Peyer's patch (tissue), 4 donors: ENCODE data around the gene TOPBP1. TPM values are rescaled to one million over a fixed set of nuclear protein-coding genes. Genes with fewer than 3 reads are reported as not detected.
A peak's percentile ranks its signal among the peaks of the same experiment; 100 is the strongest.

Source experiments
- DNase-seq, 3 donors: peaks; one replicate each; pipeline ENCODE4 v3.0.0-alpha.2; 2017 to 2019
- H3K27ac ChIP-seq, 4 donors: fragments of 200-600 bp; sonication (generic); one replicate each; pipeline ENCODE4 v1.5.1; 2016 to 2019
- H3K27me3 ChIP-seq, 2 donors: fragments of 200-600 bp; sonication (generic); one replicate each; pipeline ENCODE4 v1.5.1; 2019
- H3K36me3 ChIP-seq, 3 donors: fragments of 200-600 bp; sonication (generic); one replicate each; pipeline ENCODE4 v1.5.1; 2016 to 2019
- H3K4me1 ChIP-seq, 4 donors: fragments of 200-600 bp; sonication (generic); one replicate each; pipeline ENCODE4 v1.5.1; 2016 to 2019
- H3K4me3 ChIP-seq, 4 donors: fragments of 200-600 bp; sonication (generic); 1 replicate in 3 of 4; 2 replicates in 1 of 4; pipeline ENCODE4 v1.5.1; 2016 to 2019; ENCODE audit warnings: mild to moderate bottlenecking in 1 of 4
- H3K9me3 ChIP-seq, 4 donors: fragments of 200-600 bp; sonication (generic); one replicate each; pipeline ENCODE4 v1.5.1; 2016 to 2019; ENCODE audit warnings: mild to moderate bottlenecking in 1 of 4
- POLR2A ChIP-seq, 2 donors: fragments of 450-650 bp; IDR thresholded peaks; one replicate each; pipeline ENCODE4 v1.5.1; 2017; ENCODE audit warnings: antibody characterized with exemption in 2 of 2, mild to moderate bottlenecking in 2 of 2, moderate library complexity in 2 of 2
- total RNA-seq, 4 donors: library from RNA; depleted of rRNA; stranded (reverse); fragments of >200 nt; gene quantifications; one replicate each; pipeline ENCODE4 v1.1.0, GENCODE V29; 2016
- TF ChIP-seq, protein P1 (sequence below), 6 experiments: fragments of 450-650 bp in 4 of 6; fragments of 200-600 bp in 2 of 6; sonication (generic) in 1 of 6; IDR thresholded peaks; one replicate each; pipeline ENCODE4 v1.5.1; 2017 to 2019; ENCODE audit warnings: antibody characterized with exemption in 6 of 6, mild to moderate bottlenecking in 3 of 6, moderate library complexity in 1 of 6

Gene TOPBP1
- total RNA-seq, 4 donors from 2014 or later = 22.6 to 57.8 (median 40.7) TPM

DNA sequence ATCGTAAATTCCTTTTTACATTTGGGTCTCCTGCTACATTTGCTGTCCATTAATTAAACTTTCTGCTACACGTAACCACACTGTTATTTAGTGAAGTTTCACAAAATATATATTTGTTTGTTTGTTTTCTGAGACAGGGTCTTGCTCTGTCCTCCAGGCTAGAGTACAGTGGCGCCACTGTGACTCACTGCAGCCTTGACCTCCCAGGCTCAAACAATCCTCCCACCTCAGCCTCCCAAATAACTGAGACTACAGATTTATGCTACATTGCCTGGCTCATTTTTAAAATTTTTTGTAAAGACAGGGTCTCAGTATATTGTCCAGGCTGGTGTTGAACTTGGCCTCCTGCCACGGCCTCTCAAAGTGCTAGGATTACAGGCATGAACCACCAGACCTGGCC is 20.5 kb downstream of the TOPBP1 start:
- no peaks in the 10 kb centered on the region for H3K4me1 ChIP-seq
- TF ChIP-seq POLR2A (IDR thresholded peaks at IDR 0.05) = no peak
- H3K4me3 ChIP-seq = no peak overlapping the region

DNA sequence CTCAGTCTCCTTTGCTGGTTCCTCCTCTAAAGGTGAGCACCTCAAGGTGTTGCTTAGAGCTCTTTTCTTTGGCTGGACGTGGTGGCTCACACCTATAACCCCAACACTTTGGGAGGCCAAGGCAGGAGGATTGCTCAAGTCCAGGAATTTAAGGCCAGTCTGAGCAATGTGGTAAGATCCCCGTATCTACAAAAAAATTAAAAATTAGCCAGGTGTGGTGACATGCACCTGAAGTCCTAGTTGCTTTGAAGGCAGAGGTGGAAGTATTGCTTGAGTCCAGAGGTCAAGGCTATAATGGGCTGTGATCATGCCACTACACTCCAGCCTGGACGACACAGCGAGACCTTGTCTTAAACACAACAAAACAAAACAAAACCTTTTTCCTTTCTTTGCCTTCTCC is 28.3 kb downstream of the TOPBP1 start:
- H3K27ac ChIP-seq = no peak overlapping the region
- peak in 1 of 3 donors; percentile 50 for DNase-seq
- no peaks in the 10 kb centered on the region for H3K4me1 ChIP-seq
- no peak for TF ChIP-seq POLR2A (IDR thresholded peaks at IDR 0.05)
- TF ChIP-seq, protein P1, sequence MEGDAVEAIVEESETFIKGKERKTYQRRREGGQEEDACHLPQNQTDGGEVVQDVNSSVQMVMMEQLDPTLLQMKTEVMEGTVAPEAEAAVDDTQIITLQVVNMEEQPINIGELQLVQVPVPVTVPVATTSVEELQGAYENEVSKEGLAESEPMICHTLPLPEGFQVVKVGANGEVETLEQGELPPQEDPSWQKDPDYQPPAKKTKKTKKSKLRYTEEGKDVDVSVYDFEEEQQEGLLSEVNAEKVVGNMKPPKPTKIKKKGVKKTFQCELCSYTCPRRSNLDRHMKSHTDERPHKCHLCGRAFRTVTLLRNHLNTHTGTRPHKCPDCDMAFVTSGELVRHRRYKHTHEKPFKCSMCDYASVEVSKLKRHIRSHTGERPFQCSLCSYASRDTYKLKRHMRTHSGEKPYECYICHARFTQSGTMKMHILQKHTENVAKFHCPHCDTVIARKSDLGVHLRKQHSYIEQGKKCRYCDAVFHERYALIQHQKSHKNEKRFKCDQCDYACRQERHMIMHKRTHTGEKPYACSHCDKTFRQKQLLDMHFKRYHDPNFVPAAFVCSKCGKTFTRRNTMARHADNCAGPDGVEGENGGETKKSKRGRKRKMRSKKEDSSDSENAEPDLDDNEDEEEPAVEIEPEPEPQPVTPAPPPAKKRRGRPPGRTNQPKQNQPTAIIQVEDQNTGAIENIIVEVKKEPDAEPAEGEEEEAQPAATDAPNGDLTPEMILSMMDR (IDR thresholded peaks at IDR 0.05) = no peak
- H3K36me3 ChIP-seq = peaks cover 0 to 52% (median 0%) of the 10 kb centered on the region in 3 donors
- no peaks in the 10 kb centered on the region for H3K9me3 ChIP-seq
- H3K27me3 ChIP-seq = no peaks in the 10 kb centered on the region
- no peak overlapping the region for H3K4me3 ChIP-seq

More for the DNA sequence above, 20.5 kb downstream of the TOPBP1 start:
- H3K9me3 ChIP-seq = no peaks in the 10 kb centered on the region
- peaks cover 0 to 71% (median 0%) of the 10 kb centered on the region in 3 donors for H3K36me3 ChIP-seq
- DNase-seq = no peak
- no peaks in the 10 kb centered on the region for H3K27me3 ChIP-seq
- H3K27ac ChIP-seq = no peak overlapping the region

DNA sequence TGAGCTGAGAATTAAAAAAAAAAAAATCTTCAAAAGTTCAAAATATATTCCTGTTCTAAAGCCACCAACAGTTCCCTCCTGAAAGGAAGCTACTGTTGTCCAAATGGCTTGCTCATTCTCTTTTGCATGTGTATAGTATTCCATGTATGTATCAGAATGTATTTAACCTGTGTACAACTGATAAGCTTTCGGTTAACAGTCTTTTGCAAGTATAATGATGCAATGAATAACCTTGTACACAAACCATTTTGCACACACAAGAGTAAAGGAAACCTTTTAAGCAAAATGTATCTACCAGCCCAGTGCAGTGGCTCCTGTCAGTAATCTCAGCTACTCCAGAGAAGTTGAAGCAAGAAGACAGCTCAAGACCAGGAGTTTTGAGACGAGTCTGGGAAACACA is 32.6 kb downstream of the TOPBP1 start:
- no peak for DNase-seq
- Histone ChIP-seq H3K9me3 (no peaks in the 10 kb centered on the region), H3K27me3 (no peaks in the 10 kb centered on the region), H3K4me3 (no peak overlapping the region), H3K27ac (no peak overlapping the region), H3K36me3 (peaks cover 0 to 64% (median 0%) of the 10 kb centered on the region in 3 donors), H3K4me1 (no peaks in the 10 kb centered on the region)
- TF ChIP-seq POLR2A (IDR thresholded peaks at IDR 0.05) = no peak
- TF ChIP-seq, protein P1 (IDR thresholded peaks at IDR 0.05) = no peak

DNA sequence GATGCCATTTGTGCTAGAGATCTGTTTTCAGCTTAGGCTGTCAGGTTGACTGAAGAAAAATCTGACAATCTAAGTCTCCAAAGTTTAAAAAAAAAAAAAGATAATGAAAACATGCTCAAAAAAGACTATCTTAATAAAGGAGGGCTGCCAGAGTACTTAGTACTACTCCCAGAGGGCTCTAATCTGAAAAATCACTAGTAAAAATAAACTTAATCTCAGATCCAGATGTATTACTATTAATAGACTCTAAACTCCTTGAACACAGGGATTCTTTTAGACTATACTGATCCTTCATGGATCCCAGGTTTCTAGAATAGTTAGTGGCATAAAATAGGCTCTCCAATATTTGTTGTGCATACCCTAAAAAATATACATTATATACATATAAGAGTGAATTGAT is 34.0 kb downstream of the TOPBP1 start:
- H3K36me3 ChIP-seq = peaks cover 0 to 68% (median 0%) of the 10 kb centered on the region in 3 donors
- no peak for TF ChIP-seq POLR2A (IDR thresholded peaks at IDR 0.05)
- TF ChIP-seq, protein P1 (IDR thresholded peaks at IDR 0.05) = no peak
- no peak for DNase-seq
- H3K27ac ChIP-seq = no peak overlapping the region
- H3K27me3 ChIP-seq = no peaks in the 10 kb centered on the region
- H3K4me3 ChIP-seq = no peak overlapping the region
- H3K9me3 ChIP-seq = no peaks in the 10 kb centered on the region
- H3K4me1 ChIP-seq = no peaks in the 10 kb centered on the region

DNA sequence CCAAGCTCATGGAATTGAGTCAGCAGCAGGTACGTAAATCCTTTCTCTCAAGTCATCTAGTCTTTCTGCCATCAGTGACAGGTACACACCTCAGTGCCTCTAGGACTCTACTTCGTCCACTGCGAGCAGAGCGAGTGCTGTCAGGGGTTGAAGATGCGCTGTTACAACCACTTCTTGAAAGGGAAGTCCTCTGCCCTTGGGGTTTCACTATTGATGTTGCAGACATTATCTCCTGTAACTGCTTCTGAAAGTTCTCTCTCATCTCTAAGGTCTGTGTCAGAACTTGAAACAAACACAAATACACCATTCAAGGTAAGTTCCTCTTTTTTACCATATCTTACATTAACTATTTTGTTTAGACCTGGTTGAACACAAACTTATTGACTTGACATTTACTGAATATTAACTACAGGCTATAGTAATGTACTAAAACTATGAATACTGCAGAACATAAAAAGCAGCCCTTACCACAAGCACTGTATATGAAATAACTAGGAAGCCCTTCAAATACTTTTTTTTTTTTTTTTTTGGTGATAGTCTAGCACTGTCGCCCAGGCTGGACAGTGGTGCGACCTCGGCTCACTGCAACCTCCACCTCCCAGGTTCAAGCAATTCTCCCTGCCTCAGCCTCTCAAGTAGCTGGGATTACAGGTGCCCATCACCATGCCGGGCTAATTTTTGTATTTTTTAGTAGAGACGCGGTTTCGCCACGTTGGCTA is 41.5 kb downstream of the TOPBP1 start:
- DNase-seq = peak in 1 of 3 donors; percentile 32
- peaks cover 0 to 77% (median 0%) of the 10 kb centered on the region in 3 donors for H3K36me3 ChIP-seq
- no peaks in the 10 kb centered on the region for H3K9me3 ChIP-seq
- no peaks in the 10 kb centered on the region for H3K27me3 ChIP-seq
- no peak for TF ChIP-seq POLR2A (IDR thresholded peaks at IDR 0.05)
- TF ChIP-seq, protein P1 (IDR thresholded peaks at IDR 0.05) = no peak
- H3K27ac ChIP-seq = peak overlapping the region in 1 of 4 donors; percentile 18
- H3K4me1 ChIP-seq = no peaks in the 10 kb centered on the region
- H3K4me3 ChIP-seq = no peak overlapping the region

DNA sequence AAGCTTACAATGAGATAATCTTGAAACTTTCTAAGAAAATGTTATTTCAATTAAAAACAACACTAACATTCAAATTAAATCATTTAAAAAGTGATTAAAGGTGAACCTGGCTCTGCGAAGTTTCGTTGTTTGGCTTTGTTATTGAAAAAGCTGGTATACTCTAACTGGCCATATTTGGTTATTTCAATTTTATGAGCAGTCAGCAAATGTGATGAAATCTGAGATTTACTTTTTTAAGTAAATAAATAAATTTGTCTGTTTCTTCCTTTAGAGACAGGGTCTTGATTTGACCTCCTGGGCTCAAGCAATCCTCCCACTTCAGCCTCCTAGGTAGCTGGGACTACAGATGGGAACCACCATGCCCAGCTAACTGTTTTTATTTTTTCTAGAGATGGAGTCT is 50.2 kb downstream of the TOPBP1 start:
- Histone ChIP-seq H3K4me1 (no peaks in the 10 kb centered on the region), H3K27ac (no peak overlapping the region), H3K9me3 (no peaks in the 10 kb centered on the region), H3K36me3 (peaks cover 0 to 63% (median 0%) of the 10 kb centered on the region in 3 donors), H3K27me3 (no peaks in the 10 kb centered on the region), H3K4me3 (no peak overlapping the region)
- no peak for DNase-seq
- TF ChIP-seq, protein P1 (IDR thresholded peaks at IDR 0.05) = no peak
- no peak for TF ChIP-seq POLR2A (IDR thresholded peaks at IDR 0.05)
